HG03354 (cell line): ENCODE results near the gene ASPSCR1.

Source experiments
- ATAC-seq: cut with Tn5 transposase; IDR thresholded peaks from one replicate; pipeline ENCODE4 v1.9.1; 2021; ENCODE audit warnings: mild to moderate bottlenecking; ENCODE audit not compliant: unreplicated experiment, poor library complexity, severe bottlenecking

The ASPSCR1 gene, protein sequence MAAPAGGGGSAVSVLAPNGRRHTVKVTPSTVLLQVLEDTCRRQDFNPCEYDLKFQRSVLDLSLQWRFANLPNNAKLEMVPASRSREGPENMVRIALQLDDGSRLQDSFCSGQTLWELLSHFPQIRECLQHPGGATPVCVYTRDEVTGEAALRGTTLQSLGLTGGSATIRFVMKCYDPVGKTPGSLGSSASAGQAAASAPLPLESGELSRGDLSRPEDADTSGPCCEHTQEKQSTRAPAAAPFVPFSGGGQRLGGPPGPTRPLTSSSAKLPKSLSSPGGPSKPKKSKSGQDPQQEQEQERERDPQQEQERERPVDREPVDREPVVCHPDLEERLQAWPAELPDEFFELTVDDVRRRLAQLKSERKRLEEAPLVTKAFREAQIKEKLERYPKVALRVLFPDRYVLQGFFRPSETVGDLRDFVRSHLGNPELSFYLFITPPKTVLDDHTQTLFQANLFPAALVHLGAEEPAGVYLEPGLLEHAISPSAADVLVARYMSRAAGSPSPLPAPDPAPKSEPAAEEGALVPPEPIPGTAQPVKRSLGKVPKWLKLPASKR

GRCh38 chr17:81977211-81977808 is at the start of gene ASPSCR1:
Gene ASPSCR1, plus strand, starts transcription at chr17:81977629. Its CDS starts 18 bp downstream, at chr17:81977647.
- ATAC-seq = peak; percentile 82

- ATAC-seq = peak; percentile 70
These were observed 49.5 kb upstream of the ASPSCR1 start, which contains the start of gene MAFG for GRCh38 chr17:81927653-81928543. Gene MAFG, minus strand, starts transcription at chr17:81927735. Its CDS starts 4,550 bp downstream, at chr17:81923185.

DNA sequence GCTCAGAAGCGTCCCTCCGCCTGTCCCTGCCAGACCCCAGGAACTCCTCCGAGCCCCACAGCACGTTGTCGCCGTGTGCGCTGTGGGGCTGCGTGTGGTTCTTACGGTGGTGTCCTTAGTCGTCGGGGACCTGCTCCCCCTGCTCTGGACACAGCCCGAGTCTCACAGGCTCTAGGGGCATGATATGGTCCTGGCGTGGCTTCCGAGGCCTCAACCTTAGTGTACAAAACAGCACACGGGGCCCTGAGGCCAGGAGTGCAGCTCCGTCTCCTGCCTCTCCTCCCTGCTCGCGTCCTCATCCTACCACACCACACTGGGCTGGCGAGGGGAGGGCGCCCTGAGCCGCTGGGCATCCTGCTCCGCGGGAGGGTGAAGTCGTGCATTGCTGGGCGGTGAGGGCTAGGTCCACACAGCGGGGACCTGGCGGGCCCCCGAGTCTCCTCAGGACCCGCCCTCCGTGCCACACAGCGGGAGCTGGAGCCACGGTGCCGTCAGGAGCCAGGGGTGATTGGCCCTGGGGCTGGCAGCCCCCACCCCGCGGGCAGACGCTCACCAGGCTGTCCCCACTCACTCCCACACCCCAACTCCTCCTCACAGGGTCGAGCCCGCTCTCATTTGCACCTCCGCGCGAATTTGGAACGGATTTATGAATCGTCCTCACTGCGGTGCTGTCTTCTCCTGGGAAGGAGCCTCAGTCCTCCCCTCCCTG is 48.7 kb upstream of the ASPSCR1 start:
- no peak for ATAC-seq

DNA sequence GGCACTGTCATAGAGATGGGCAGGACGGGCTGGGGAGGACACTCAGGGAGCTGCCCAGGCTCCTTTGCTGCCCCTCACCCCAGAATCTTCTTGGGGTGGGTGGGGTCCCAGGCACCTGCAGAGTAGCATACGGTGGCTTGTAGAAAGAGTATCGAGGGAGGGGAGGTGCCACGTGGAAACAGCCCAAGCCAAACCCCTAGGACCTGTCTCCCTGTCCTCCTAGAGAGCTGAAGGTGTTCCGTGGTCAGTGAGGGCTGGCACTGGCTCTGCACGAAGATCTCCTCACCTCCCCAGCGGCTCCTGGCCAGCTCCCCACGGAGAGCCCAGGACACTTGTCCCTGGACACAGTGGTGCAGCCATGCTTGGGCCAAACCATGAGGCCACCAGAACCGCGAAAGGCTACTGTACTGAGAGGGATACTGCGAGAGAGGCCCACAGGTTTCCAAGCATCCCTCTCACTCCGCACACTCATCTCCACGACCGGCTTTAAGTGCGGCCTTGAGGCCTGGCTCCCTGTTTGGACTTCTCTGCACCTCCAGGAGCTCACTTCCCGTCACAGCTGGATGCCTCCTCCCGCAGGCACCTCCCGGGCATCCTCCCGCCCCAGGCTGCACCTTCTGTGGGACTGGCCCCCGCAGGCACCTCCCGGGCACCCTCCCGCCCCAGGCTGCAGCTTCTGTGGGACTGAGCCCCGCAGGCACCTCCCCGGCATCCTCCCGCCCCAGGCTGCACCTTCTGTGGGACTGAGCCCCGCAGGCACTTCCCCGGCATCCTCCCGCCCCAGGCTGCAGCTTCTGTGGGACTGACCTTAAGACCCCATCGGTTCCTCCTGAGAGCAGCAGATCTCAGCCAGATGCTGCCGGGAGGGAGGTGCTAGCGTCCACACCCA is 47.9 kb upstream of the ASPSCR1 start:
- ATAC-seq = no peak

- no peak for ATAC-seq
These were observed 47.0 kb upstream of the ASPSCR1 start for GRCh38 chr17:81930142-81931125.

- ATAC-seq = no peak
These were observed 46.3 kb upstream of the ASPSCR1 start for GRCh38 chr17:81931189-81931556.

- ATAC-seq = no peak
These were observed 45.7 kb upstream of the ASPSCR1 start for GRCh38 chr17:81931557-81932332.

GRCh38 chr17:81932333-81932983 is 45.0 kb upstream of the ASPSCR1 start:
- no peak for ATAC-seq

- no peak for ATAC-seq
These were observed 44.2 kb upstream of the ASPSCR1 start for GRCh38 chr17:81933178-81933699.

GRCh38 chr17:81934098-81934757 is 43.2 kb upstream of the ASPSCR1 start:
- no peak for ATAC-seq

DNA sequence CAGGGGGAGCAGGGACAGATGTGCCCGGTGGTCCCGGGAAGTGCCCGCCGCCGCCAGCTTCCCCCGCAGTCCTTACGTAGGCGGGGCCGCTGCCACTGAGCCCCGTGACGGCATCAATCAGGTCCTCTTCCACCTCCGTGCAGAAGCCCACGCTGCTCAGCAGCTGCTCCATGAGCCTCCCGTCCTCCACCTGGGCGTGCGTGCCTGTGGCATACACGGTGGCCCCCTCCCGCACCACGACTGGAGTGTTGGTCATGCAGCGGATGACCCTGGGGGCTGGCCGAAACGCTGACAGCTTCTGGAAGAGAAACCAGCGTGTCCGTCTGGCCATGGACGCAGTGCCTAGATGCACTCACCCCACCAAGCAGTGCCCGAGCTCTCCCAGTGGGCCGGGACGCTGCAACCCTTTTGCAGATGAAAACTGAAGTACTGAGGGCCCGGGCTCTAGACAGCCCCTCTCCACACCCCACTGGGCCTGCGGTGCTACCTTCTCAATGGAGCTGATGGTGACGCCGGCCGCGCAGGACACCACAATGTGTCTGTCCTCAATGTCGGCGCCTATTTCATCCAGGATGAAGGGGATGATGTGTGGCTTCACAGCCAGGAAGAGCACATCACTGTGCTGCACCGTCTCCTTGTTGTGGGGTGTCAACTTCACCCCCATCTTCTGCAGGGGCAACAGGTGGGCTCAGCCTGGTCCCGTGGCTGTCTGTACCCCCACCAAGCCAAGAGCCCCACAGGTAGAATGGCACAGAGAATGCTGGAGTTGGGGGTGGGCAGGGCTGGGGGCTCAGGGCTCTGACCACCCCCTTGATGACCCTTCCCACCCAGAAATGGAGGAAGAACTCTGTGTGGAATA is 42.4 kb upstream of the ASPSCR1 start:
- ATAC-seq = no peak

GRCh38 chr17:81935709-81936084 is 41.7 kb upstream of the ASPSCR1 start:
- no peak for ATAC-seq

DNA sequence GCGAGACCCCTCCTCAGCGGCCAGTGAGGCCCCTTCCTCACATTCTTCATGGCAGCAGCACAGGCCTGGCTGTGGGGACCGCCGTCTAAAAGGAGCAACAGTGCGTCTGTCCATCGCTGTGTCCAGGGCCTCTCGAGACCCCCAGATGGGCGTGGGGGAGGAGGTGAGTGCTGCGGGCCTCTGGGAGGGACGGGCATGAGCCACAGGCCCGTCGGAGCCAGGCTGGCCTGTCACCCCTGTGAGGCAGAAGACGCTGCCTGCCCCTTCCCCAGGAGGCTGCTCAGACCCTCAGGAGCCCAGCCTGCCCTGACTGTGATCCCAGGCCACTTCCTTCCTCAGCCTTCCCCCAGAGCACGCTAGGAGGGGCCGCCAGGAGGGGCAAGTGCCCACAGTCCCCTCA is 38.2 kb upstream of the ASPSCR1 start:
- ATAC-seq = no peak

DNA sequence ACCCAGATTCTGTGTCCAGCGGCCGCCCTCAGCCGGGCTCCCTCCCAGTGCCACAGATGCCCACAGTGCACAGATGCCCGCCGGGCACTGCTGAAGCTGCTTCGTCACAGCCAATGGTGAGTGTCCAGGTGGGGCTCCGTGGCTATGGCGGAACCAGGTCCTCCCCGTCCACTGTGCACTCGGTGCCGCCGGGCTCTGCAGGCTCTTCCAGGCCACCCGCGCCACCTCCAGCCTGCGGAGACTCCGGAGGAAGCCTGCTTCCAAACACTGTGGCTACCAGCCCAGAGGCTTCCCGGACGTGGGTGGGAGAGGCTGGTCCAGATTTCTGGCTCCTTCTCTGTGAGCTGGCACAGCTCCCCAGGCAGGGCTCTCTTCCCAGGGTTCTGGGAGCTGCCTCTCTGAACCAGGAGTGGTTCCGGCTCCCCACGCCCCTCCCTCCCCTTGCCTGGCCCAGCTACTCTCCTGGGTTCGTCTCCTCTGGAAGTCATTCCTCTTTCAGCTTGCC is 37.5 kb upstream of the ASPSCR1 start:
- no peak for ATAC-seq
